A549 (cell line): Measurements from ENCODE around the gene NFE2L3. TPM values are rescaled to one million over a fixed set of nuclear protein-coding genes. Genes with fewer than 3 reads are reported as not detected.

Experiments used
- ATAC-seq, 2 experiments: fragments of 200-7000 bp in 1 of 2; fragments of >200 bp in 1 of 2; cut with Nextera tagmentation in 1 of 2; cut with Tn5 transposase in 1 of 2; 3 replicates each; pipeline versions ENCODE4 v1.8.0 to v1.9.1; 2018 to 2020; ENCODE audit warnings: mild to moderate bottlenecking in 1 of 2, moderate library complexity in 1 of 2
- CTCF ChIA-PET: fragments of 300-600 bp; sonication (Branson Sonifier 250); formaldehyde crosslinking; extraction: SDS; loops from one replicate; lab custom pipeline; 2021; ENCODE audit warnings: antibody characterized with exemption, inconsistent platforms; lab: Yijun Ruan, JAX
- POLR2A ChIA-PET: fragments of 350-600 bp; formaldehyde crosslinking; extraction: SDS; loops from one replicate; lab custom pipeline; 2021; ENCODE audit warnings: antibody characterized with exemption, inconsistent platforms; lab: Yijun Ruan, JAX
- DNase-seq, 2 experiments: peaks; one replicate each; pipeline versions ENCODE4 v3.0.0 to v3.0.0-alpha.2; 2011 to 2016; ENCODE audit warnings: low read depth in 1 of 2, low spot score in 1 of 2
- FAIRE-seq: peaks from 2 replicates; lab custom pipeline; 2011; peaks lifted over from hg19 to GRCh38; lab: Jason Lieb, UNC
- H3K27ac ChIP-seq, 2 experiments: fragments of >200 bp; sonication (Bioruptor Twin); formaldehyde crosslinking; 3 replicates each; pipeline ENCODE4 v1.5.1; 2016 to 2017
- H3K4me1 ChIP-seq: fragments of >200 bp; sonication (Bioruptor Twin); formaldehyde crosslinking; 3 replicates; pipeline ENCODE4 v1.6.1; 2016
- H3K4me2 ChIP-seq: fragments of >200 bp; sonication (Bioruptor Twin); formaldehyde crosslinking; 3 replicates; pipeline ENCODE4 v1.6.1; 2016
- H3K4me3 ChIP-seq: fragments of >200 bp; sonication (Bioruptor Twin); formaldehyde crosslinking; 3 replicates; pipeline ENCODE4 v1.5.1; 2016
- H3K9me3 ChIP-seq: fragments of >200 bp; sonication (Bioruptor Twin); formaldehyde crosslinking; 3 replicates; pipeline ENCODE4 v1.6.1; 2016
- BCL3 ChIP-seq: fragments of >200 bp; sonication (Bioruptor Twin); formaldehyde crosslinking; IDR thresholded peaks from 3 replicates; pipeline ENCODE4 v1.6.1; 2016
- BHLHE40 ChIP-seq: IDR thresholded peaks from 2 replicates; pipeline ENCODE4 v1.6.1; 2012; ENCODE audit warnings: low read depth, low read length, inconsistent platforms
- CBX2 ChIP-seq: fragments of 200-600 bp; sonication (generic); IDR thresholded peaks from 2 replicates; pipeline ENCODE4 v1.6.1; 2016; ENCODE audit warnings: low read depth, mild to moderate bottlenecking, borderline replicate concordance
- CTCF ChIP-seq: fragments of >200 bp; sonication (Bioruptor Twin); formaldehyde crosslinking; IDR thresholded peaks from 3 replicates; pipeline ENCODE4 v1.5.1; 2016
- E2F6 ChIP-seq: IDR thresholded peaks from 2 replicates; pipeline ENCODE4 v1.6.1; 2012; ENCODE audit warnings: low read depth, borderline replicate concordance
- EHF ChIP-seq: fragments of 250-450 bp; sonication (Bioruptor Pico); IDR thresholded peaks from 2 replicates; pipeline ENCODE4 v1.5.0; 2020; ENCODE audit warnings: mild to moderate bottlenecking
- ELK1 ChIP-seq: fragments of 150-350 bp; IDR thresholded peaks from 2 replicates; pipeline ENCODE4 v1.6.1; 2014; ENCODE audit warnings: low read depth, mild to moderate bottlenecking, low read length
- GATA3 ChIP-seq: IDR thresholded peaks from 2 replicates; pipeline ENCODE4 v1.6.1; 2012; ENCODE audit warnings: borderline replicate concordance
- HDAC2 ChIP-seq: fragments of 200-600 bp; sonication (generic); IDR thresholded peaks from 2 replicates; pipeline ENCODE4 v1.6.1; 2016
- HOXA7 ChIP-seq: fragments of 250-450 bp; sonication (Bioruptor Pico); IDR thresholded peaks from 2 replicates; pipeline ENCODE4 v1.5.0; 2020; ENCODE audit warnings: mild to moderate bottlenecking, moderate library complexity
- JUN ChIP-seq, 2 experiments: fragments of >200 bp; sonication (Bioruptor Twin); formaldehyde crosslinking; IDR thresholded peaks; 2 replicates in 1 of 2; 3 replicates in 1 of 2; pipeline ENCODE4 v1.6.1; 2016 to 2017
- MAX ChIP-seq: IDR thresholded peaks from 2 replicates; pipeline ENCODE4 v1.6.1; 2012
- MYC ChIP-seq: IDR thresholded peaks from 2 replicates; pipeline ENCODE4 v1.6.1; 2012; ENCODE audit warnings: mild to moderate bottlenecking, inconsistent platforms, low read length, improper control_type of control experiment, borderline replicate concordance
- NPAS2 ChIP-seq: fragments of 250-450 bp; sonication (Bioruptor Pico); IDR thresholded peaks from 2 replicates; pipeline ENCODE4 v1.8.0; 2022; ENCODE audit warnings: mild to moderate bottlenecking, moderate library complexity, borderline replicate concordance
- PHF8 ChIP-seq: fragments of 200-600 bp; sonication (generic); IDR thresholded peaks from 2 replicates; pipeline ENCODE4 v1.6.1; 2016; ENCODE audit warnings: low read depth, mild to moderate bottlenecking, antibody characterized with exemption, moderate library complexity, borderline replicate concordance
- POLR2A ChIP-seq: IDR thresholded peaks from 2 replicates; pipeline ENCODE4 v1.6.1; 2012; ENCODE audit warnings: mild to moderate bottlenecking, low read length
- POLR2AphosphoS2 ChIP-seq: conservative IDR thresholded peaks from 2 replicates; pipeline ENCODE4 v1.6.1; 2012; ENCODE audit warnings: low read length, improper control_type of control experiment, inconsistent platforms
- ZFP36 ChIP-seq: fragments of 450-650 bp; IDR thresholded peaks from 2 replicates; pipeline ENCODE4 v1.6.1; 2014; ENCODE audit warnings: borderline replicate concordance; ENCODE audit not compliant: partially characterized antibody
- WGBS: methylation state at CpG from one replicate; pipeline ENCODE4 v1.1.6; 2017; ENCODE audit errors: missing lambda C conversion rate; 5-methylcytosine and 5-hydroxymethylcytosine counted together
- polyA plus RNA-seq, 4 experiments: library from polyadenylated mRNA; depleted of rRNA in 3 of 4; stranded (reverse); fragments of >200 nt; fragmentation: RNase III in 1 of 4; extraction: RNeasy Plus Mini Kit Qiagen cat#74134 plus additional on column Dnase treatment in 1 of 4; gene quantifications; 2 replicates in 3 of 4; 3 replicates in 1 of 4; pipeline ENCODE4 v1.2.3, GENCODE V29; 2011 to 2017

Gene NFE2L3
- polyA plus RNA-seq, 2 of the 4 experiments (the other 2 are of a cell fraction): 4.9 to 11.4 TPM

- Histone ChIP-seq H3K27ac (peak overlapping the region; percentile 99), H3K4me2 (peak overlapping the region; percentile 92), H3K4me3 (peak overlapping the region; percentile 92), H3K9me3 (no peaks in the 10 kb centered on the region), H3K4me1 (peaks cover 33% of the 10 kb centered on the region)
- TF ChIP-seq CBX2 (no peak), BCL3 (peak; percentile 23; the same call in 1 of the 3 replicates), MYC (peak; percentile 93), POLR2A (peak; percentile 41), JUN (IDR thresholded peaks at IDR 0.05) (peak in 1 of 2 experiments; percentile 19; a peak in 2 of 5 replicates), ZFP36 (no peak), GATA3 (no peak; the same call in none of the 2 replicates), BHLHE40 (0 out of 2 replicates have a peak, but pooled peaks have one; percentile 17), E2F6 (no peak), CTCF (no peak), EHF (CRISPR knock-in tag) (no peak), ELK1 (no peak), MAX (peak; percentile 65), PHF8 (0 out of 2 replicates have a peak, but pooled peaks have one; percentile 38), POLR2AphosphoS2 (no peak)
- ATAC-seq: peak; percentile 10 to 20
- ChIA-PET CTCF (interaction anchor here (0.6 to 2.6 kb wide), 3 partner anchors 8 to 163 kb away, joined by 3 to 10 read pairs (median 4); no protein-coding TSS in a partner anchor), POLR2A (interaction anchor here (0.8 to 3.1 kb wide), 10 partner anchors 8 to 340 kb away, joined by 3 to 42 read pairs (median 4); partner anchors contain the start of gene NFE2L3)
- peak in 1 of 2 experiments; percentile 54 for DNase-seq
- no peak for FAIRE-seq
- 1% methylated on average over 19 of the region's 68 CpGs for WGBS
These were observed 50.3 kb downstream of the NFE2L3 start for GRCh38 chr7:26202019-26202990.

GRCh38 chr7:26203016-26203415 is 51.0 kb downstream of the NFE2L3 start:
- ATAC-seq: no peak
- H3K9me3 ChIP-seq: no peaks in the 10 kb centered on the region
- WGBS: 2% methylated on average over 2 of the region's 2 CpGs
- H3K27ac ChIP-seq: peak overlapping the region; percentile 99
- peaks cover 36% of the 10 kb centered on the region for H3K4me1 ChIP-seq
- POLR2A ChIA-PET: interaction anchor here (0.8 to 1.0 kb wide), 2 partner anchors 8 to 11 kb away, joined by 3 read pairs; no protein-coding TSS in a partner anchor
- TF ChIP-seq HOXA7 (CRISPR knock-in tag): no peak
- TF ChIP-seq HDAC2: no peak
- no peak for TF ChIP-seq POLR2AphosphoS2
- TF ChIP-seq NPAS2 (CRISPR knock-in tag): no peak
- peak overlapping the region; percentile 92 for H3K4me2 ChIP-seq
- no peak for FAIRE-seq
- CTCF ChIA-PET: interaction anchor here (0.6 to 2.6 kb wide), 2 partner anchors 124 to 162 kb away, joined by 4 to 10 read pairs; no protein-coding TSS in a partner anchor
- DNase-seq: no peak
- peak overlapping the region; percentile 92 for H3K4me3 ChIP-seq
